Stomach smooth muscle (tissue), 2 donors: ENCODE results near the gene GSG1L.
"Not testable (repeated sequence)": the region's sequence is repeated elsewhere in the genome, so short reads cannot be mapped to it uniquely, and the experiment has no call there.

ENCODE experiments used
- H3K27ac ChIP-seq: one replicate; pipeline ENCODE4 v1.7.0; 2013; ENCODE audit warnings: mild to moderate bottlenecking, low read length, inconsistent platforms
- H3K27me3 ChIP-seq, 2 donors: one replicate each; pipeline ENCODE4 v1.7.0; 2013; ENCODE audit warnings: low read length in 2 of 2; ENCODE audit not compliant: insufficient read depth in 2 of 2, control insufficient read depth in 1 of 2
- H3K36me3 ChIP-seq, 2 donors: one replicate each; pipeline ENCODE4 v1.7.0; 2013; ENCODE audit warnings: low read length in 2 of 2; ENCODE audit not compliant: control insufficient read depth in 2 of 2, insufficient read depth in 2 of 2
- H3K4me1 ChIP-seq: one replicate; pipeline ENCODE4 v1.7.0; 2013; ENCODE audit warnings: low read length; ENCODE audit not compliant: control insufficient read depth, insufficient read depth
- H3K4me3 ChIP-seq, 2 donors: one replicate each; pipeline ENCODE4 v1.7.0; 2013; ENCODE audit warnings: low read length in 2 of 2
- H3K9ac ChIP-seq, 2 donors: one replicate each; pipeline ENCODE4 v1.7.0; 2013; ENCODE audit warnings: low read length in 2 of 2, mild to moderate bottlenecking in 1 of 2
- H3K9me3 ChIP-seq, 2 donors: one replicate each; pipeline ENCODE4 v1.7.0; 2013; ENCODE audit warnings: low read length in 2 of 2; ENCODE audit not compliant: control insufficient read depth in 2 of 2
- donor health status: healthy.
- donor health status: Pancreatic carcinoma.

GSG1L gene

GRCh38 chr16:27901956-27902355, 161.6 kb downstream of the GSG1L start:
- Histone ChIP-seq H3K27ac (no peak overlapping the region), H3K9me3 (peaks cover 0 to 5% of the 10 kb centered on the region in 2 donors), H3K27me3 (peaks cover 0 to 5% of the 10 kb centered on the region in 2 donors), H3K4me1 (no peaks in the 10 kb centered on the region), H3K9ac (no peak overlapping the region), H3K36me3 (no peaks in the 10 kb centered on the region), H3K4me3 (no peak overlapping the region)

- Histone ChIP-seq H3K27me3 (peaks cover 0 to 3% of the 10 kb centered on the region in 2 donors), H3K9me3 (peaks cover 0 to 5% of the 10 kb centered on the region in 2 donors), H3K9ac (no peak overlapping the region), H3K4me1 (no peaks in the 10 kb centered on the region), H3K4me3 (no peak overlapping the region), H3K36me3 (no peaks in the 10 kb centered on the region), H3K27ac (no peak overlapping the region)
Observed at GRCh38 chr16:27899736-27900135, 163.8 kb downstream of the GSG1L start.

- Histone ChIP-seq H3K27me3 (peaks cover 0 to 11% of the 10 kb centered on the region in 2 donors), H3K4me1 (no peaks in the 10 kb centered on the region), H3K36me3 (no peaks in the 10 kb centered on the region), H3K27ac (no peak overlapping the region), H3K4me3 (no peak overlapping the region), H3K9ac (no peak overlapping the region), H3K9me3 (peaks cover 2 to 5% of the 10 kb centered on the region in 2 donors)
Observed at GRCh38 chr16:27894386-27894785, 169.1 kb downstream of the GSG1L start.

- peaks cover 0 to 13% of the 10 kb centered on the region in 2 donors for H3K27me3 ChIP-seq
- no peaks in the 10 kb centered on the region for H3K36me3 ChIP-seq
- H3K4me1 ChIP-seq: no peaks in the 10 kb centered on the region
- no peak overlapping the region for H3K9ac ChIP-seq
- H3K9me3 ChIP-seq: peaks cover 2 to 5% of the 10 kb centered on the region in 2 donors
- no peak overlapping the region for H3K4me3 ChIP-seq
- no peak overlapping the region for H3K27ac ChIP-seq
Observed at GRCh38 chr16:27892879-27893278, 170.6 kb downstream of the GSG1L start.

- no peak overlapping the region for H3K9ac ChIP-seq
- H3K4me3 ChIP-seq: no peak overlapping the region
- H3K27ac ChIP-seq: no peak overlapping the region
- H3K27me3 ChIP-seq: peaks cover 0 to 13% of the 10 kb centered on the region in 2 donors
- H3K9me3 ChIP-seq: peaks cover 0 to 2% of the 10 kb centered on the region in 2 donors
- no peaks in the 10 kb centered on the region for H3K4me1 ChIP-seq
- H3K36me3 ChIP-seq: no peaks in the 10 kb centered on the region
Observed at GRCh38 chr16:27890866-27891265, 172.6 kb downstream of the GSG1L start.

GRCh38 chr16:27890006-27890405, 173.5 kb downstream of the GSG1L start:
- peaks cover 0 to 13% of the 10 kb centered on the region in 2 donors for H3K27me3 ChIP-seq
- no peaks in the 10 kb centered on the region for H3K4me1 ChIP-seq
- no peak overlapping the region for H3K4me3 ChIP-seq
- H3K36me3 ChIP-seq: no peaks in the 10 kb centered on the region
- H3K9me3 ChIP-seq: peaks cover 0 to 2% of the 10 kb centered on the region in 2 donors
- no peak overlapping the region for H3K27ac ChIP-seq
- no peak overlapping the region for H3K9ac ChIP-seq

DNA sequence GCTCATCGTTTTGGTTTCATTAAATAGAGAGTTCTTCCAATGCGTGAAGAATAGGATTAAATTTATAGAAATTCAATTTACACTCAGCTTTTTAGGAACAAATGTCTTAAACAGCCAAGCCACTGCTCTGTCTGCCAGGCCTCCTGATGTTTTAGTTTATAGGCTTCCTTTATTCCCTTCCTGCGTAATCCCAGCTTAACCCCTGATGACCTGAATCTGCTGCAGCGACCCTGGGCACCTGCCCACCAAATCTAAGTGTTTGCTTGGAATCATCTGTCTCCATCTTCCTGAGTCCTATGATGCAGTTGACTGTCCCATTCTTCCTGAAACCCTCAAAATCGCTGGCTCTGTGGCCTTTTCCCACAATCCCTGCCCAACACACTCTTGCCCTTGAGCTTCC, 179.9 kb downstream of the GSG1L start:
- H3K9me3 ChIP-seq: no peaks in the 10 kb centered on the region
- no peaks in the 10 kb centered on the region for H3K4me1 ChIP-seq
- H3K36me3 ChIP-seq: no peaks in the 10 kb centered on the region
- no peak overlapping the region for H3K27ac ChIP-seq
- no peaks in the 10 kb centered on the region for H3K27me3 ChIP-seq
- H3K9ac ChIP-seq: no peak overlapping the region
- no peak overlapping the region for H3K4me3 ChIP-seq

DNA sequence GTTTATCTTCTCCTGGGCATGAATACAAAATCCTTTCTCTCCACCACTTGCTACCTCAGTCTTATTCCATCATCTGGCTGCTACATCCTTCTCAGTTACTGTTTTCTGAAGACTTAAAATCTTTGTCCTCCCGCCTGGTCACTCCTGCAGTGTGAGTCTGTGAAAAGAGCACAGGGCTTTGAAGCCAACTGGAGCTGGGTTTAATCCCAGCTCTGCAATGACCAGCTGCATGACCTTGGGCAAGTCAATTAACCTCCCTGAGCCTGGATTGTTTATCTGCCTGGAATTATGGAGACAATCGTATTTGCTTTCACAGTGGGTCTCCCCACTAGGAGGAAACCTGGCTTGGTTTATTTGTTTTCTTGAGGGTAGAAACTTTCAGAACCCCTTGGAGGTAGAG, 183.2 kb downstream of the GSG1L start:
- H3K27ac ChIP-seq: no peak overlapping the region
- no peak overlapping the region for H3K4me3 ChIP-seq
- H3K4me1 ChIP-seq: no peaks in the 10 kb centered on the region
- peaks cover 4 to 6% of the 10 kb centered on the region in 2 donors for H3K9me3 ChIP-seq
- H3K27me3 ChIP-seq: no peaks in the 10 kb centered on the region
- no peaks in the 10 kb centered on the region for H3K36me3 ChIP-seq
- H3K9ac ChIP-seq: no peak overlapping the region

DNA sequence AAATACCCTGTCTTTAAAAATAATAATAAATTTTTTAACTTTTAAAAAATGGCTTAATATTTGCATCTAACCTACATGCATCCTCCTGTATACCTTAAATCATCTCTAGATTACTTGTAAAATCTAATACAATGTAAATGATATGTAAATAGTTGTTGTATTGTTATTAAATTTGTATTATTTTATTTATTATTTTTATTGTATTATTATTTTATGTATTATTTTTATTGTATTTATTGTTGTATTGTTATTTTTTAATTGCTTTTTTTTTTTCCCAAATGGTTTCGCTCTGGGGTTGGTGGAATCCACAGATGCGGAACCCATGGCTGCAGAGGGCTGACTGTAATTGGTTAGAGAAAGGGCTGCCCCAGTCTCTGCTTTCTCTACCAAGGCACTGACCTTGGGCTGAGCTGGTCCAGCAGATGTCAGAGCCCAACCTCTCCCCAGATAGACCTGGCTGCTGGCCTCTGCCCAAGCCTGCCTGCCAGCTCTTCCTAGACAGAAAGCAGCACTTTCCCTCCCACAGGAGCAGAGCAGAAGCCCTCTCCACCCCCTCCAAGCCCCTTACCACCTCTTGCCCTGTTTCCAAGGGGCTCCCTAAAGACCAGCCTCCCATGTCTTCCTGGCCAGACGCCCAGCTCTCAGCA, 183.8 kb downstream of the GSG1L start:
- Histone ChIP-seq H3K9ac (no peak overlapping the region), H3K9me3 (peaks cover 9 to 12% of the 10 kb centered on the region in 2 donors), H3K27me3 (no peaks in the 10 kb centered on the region), H3K27ac (no peak overlapping the region), H3K36me3 (no peaks in the 10 kb centered on the region), H3K4me3 (no peak overlapping the region), H3K4me1 (no peaks in the 10 kb centered on the region)

DNA sequence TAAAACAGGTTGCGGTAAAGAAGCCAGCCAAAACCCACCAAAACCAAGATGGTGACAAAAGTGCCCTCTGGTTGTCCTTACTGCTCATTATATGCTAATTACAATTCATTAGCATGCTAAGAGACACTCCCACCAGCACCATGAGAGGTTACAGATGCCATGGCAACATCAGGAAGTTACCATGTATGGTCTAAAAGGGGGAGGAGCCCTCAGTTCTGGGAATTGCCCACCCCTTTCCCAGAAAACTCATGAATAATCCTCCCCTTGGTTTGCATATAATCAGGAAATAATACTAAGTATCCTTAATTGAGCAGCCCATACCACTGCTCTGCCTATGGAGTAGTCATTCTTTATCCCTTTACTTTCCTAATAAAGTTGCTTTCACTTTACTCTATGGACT, 190.9 kb downstream of the GSG1L start:
- not testable (repeated sequence) for H3K27ac ChIP-seq, H3K36me3 ChIP-seq, H3K27me3 ChIP-seq, H3K4me3 ChIP-seq, H3K4me1 ChIP-seq, H3K9ac ChIP-seq
- H3K9me3 ChIP-seq: peaks cover 12 to 14% of the 10 kb centered on the region in 2 donors

GRCh38 chr16:27870116-27870798, 193.3 kb downstream of the GSG1L start:
- Histone ChIP-seq H3K36me3 (no peaks in the 10 kb centered on the region), H3K27ac (no peak overlapping the region), H3K4me3 (no peak overlapping the region), H3K27me3 (no peaks in the 10 kb centered on the region), H3K4me1 (no peaks in the 10 kb centered on the region), H3K9ac (no peak overlapping the region), H3K9me3 (peaks cover 8 to 15% of the 10 kb centered on the region in 2 donors)
